Subcutaneous adipose tissue (tissue), 4 donors: ENCODE data around the gene NLRX1. TPM values are rescaled to one million over a fixed set of nuclear protein-coding genes. Genes with fewer than 3 reads are reported as not detected.

Source experiments
- total RNA-seq, 4 donors: library from RNA; depleted of rRNA; stranded (reverse); fragments of >200 nt; gene quantifications; one replicate each; pipeline ENCODE4 v1.1.0, GENCODE V29; 2016
- TF ChIP-seq, protein P1 (sequence below): fragments of 450-650 bp; IDR thresholded peaks from one replicate; pipeline ENCODE4 v1.5.1; 2016; ENCODE audit warnings: low read depth, mild to moderate bottlenecking, control low read depth, antibody characterized with exemption, moderate library complexity

NLRX1 gene, protein sequence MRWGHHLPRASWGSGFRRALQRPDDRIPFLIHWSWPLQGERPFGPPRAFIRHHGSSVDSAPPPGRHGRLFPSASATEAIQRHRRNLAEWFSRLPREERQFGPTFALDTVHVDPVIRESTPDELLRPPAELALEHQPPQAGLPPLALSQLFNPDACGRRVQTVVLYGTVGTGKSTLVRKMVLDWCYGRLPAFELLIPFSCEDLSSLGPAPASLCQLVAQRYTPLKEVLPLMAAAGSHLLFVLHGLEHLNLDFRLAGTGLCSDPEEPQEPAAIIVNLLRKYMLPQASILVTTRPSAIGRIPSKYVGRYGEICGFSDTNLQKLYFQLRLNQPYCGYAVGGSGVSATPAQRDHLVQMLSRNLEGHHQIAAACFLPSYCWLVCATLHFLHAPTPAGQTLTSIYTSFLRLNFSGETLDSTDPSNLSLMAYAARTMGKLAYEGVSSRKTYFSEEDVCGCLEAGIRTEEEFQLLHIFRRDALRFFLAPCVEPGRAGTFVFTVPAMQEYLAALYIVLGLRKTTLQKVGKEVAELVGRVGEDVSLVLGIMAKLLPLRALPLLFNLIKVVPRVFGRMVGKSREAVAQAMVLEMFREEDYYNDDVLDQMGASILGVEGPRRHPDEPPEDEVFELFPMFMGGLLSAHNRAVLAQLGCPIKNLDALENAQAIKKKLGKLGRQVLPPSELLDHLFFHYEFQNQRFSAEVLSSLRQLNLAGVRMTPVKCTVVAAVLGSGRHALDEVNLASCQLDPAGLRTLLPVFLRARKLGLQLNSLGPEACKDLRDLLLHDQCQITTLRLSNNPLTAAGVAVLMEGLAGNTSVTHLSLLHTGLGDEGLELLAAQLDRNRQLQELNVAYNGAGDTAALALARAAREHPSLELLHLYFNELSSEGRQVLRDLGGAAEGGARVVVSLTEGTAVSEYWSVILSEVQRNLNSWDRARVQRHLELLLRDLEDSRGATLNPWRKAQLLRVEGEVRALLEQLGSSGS
- total RNA-seq = 10 to 100 TPM; 10.9 to 27.3 (median 14.2) TPM

DNA sequence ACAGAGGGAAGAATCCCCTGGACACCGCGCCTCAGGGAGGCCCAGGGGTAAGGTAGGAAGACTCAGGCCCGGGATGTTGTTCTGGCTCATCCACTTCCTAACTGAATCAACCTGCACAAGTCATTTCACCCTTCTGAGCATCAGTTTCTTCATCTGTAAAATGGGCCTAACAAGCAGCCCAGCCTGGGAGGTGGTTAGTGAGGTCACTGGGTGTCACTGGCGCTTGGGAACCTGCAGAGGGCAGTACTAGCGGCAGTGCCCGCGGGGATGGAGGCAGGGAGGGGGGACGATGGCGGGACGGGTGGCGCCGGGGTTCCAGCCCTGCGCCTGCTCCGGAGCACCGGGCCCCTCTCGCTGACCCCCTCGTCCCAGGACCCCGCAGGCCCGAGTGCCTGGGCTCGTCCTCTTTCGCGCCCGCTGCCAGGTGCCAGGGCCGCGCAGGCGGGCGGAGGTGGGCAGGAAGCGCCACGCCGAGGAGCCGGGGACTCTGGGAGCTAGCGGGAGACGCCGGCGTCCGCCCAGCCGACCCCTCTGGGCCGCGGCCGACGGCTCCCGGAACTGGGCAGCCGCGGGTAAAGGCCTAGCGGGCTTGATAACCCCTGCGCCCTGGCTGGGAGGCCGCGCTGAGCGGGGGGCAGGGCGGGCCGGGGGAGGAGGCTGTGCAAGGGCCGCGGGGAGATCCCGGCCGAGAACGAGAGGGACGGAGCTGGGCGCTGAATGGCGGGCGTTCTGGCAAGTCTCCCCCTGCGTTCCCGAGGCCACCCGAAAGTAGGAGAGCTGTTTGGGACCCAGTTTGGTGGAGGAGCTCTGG is at the start of gene NLRX1:
Gene NLRX1 (plus strand): TSS at position 255 of the 811 bp plus-strand sequence. CDS start 2,679 bp downstream, outside the sequence.
- TF ChIP-seq, protein P1, sequence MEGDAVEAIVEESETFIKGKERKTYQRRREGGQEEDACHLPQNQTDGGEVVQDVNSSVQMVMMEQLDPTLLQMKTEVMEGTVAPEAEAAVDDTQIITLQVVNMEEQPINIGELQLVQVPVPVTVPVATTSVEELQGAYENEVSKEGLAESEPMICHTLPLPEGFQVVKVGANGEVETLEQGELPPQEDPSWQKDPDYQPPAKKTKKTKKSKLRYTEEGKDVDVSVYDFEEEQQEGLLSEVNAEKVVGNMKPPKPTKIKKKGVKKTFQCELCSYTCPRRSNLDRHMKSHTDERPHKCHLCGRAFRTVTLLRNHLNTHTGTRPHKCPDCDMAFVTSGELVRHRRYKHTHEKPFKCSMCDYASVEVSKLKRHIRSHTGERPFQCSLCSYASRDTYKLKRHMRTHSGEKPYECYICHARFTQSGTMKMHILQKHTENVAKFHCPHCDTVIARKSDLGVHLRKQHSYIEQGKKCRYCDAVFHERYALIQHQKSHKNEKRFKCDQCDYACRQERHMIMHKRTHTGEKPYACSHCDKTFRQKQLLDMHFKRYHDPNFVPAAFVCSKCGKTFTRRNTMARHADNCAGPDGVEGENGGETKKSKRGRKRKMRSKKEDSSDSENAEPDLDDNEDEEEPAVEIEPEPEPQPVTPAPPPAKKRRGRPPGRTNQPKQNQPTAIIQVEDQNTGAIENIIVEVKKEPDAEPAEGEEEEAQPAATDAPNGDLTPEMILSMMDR = no peak

DNA sequence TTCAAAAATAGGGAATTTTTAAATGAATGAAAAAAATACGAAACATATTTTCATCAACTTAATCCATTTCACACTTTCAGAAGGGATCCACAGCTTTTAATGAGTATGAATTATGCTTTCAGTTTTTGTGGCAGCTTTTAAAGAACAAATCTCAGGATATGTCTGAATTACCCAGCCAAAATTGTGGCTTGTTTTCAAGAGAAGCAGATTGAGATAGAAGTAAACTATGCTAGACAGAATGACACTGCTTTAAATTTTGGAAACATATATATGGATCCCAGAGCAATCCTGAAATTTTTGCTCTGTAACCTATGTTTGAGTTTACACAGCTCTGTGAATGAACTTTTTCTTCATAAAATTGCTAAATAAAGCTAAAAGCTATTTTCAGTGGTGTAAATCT is 49.6 kb upstream of the NLRX1 start:
- TF ChIP-seq, protein P1 = no peak

DNA sequence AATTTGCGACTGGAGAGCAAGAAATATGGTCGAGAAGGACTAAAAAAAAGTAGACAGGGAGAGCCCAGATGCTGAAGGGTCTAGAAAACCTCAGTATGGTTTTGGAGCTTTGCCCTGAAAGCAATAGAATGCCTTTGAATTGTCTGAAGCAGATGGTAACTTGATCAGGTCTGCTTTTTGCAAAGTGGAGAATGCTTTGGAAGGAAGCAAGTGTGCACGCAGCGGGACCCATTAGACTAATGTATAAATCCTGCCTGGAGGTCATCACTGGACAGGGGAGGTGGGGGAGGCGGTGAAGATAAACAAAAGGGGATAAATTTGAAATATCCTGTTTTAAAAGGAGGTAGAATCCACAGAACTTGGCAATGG is 47.9 kb upstream of the NLRX1 start:
- TF ChIP-seq, protein P1 = no peak

DNA sequence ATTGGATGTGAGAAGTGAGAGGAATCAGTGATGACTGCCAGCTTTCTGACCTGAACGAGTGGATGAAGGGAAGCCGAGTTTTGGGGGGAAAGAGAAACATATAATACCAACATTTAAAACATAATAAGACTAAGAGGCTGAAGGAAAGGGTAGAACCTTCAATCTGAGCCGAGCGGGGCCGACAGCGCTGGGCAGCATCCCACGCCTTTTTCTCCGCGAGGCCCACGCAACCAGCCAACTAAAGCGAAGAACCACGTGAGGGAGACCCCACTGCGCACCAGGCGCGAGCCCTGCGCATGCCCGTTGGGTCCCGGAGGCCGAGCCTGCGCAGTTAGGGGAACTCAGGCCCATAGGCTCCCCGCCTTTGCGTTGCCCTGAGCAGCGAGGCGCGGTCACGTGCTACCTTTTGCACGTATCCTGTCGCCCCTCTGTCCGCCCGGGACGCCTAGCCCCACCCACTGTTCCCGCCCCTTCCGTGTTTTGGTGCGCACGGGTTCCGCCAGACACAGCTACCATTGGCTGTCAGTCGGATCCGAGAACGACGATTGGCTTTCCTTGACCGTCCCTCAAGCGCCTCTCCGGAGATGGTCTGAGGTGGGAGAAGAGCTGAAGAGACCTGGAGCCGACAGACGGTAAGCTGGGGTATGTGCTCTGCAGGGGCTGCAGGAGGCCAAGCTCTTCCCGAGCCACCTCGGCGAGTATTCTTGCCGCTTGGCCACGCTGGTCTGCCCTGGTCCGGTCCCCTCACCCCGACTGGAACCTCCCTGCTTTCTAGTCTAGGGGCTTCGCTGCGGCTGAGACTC is 47.3 kb upstream of the NLRX1 start, which contains the start of gene HINFP:
Gene HINFP (plus strand): TSS at position 573 of the 803 bp plus-strand sequence. CDS start 5,365 bp downstream, outside the sequence.
- TF ChIP-seq, protein P1 = no peak

DNA sequence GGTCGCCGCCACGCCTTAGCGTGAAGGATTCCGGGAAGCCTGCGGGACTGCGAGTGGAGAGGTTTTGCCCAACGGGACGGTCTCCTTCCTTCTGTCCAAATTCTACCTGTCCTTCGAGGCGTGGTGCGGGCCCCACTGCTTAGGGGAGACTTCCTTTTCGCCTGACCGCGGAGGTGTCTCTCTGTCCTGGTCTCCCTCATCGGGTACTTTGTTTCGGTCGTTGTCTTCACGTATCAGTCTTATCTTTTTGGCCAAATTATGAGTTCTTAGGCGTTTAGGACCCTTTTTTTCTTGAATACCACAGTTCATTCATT is 46.8 kb upstream of the NLRX1 start:
- TF ChIP-seq, protein P1 = no peak

DNA sequence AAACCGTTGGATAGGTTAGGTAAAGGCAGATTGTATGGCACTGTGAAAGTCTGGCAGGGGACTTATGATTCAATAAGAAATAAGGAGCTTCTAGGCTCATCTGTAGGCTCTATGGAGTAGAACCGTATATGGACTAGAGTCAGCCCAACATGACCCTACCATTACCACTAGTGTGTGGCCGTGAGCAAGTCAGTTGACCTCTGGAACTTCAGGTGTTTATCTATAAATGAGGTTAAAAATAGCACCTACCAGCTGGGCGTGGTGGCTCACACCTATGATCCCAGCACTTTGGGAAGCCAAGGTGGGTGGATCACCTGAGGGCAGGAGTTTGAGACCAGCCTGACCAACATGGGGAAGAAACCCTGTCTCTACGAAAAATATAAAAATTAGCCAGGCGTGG is 42.7 kb upstream of the NLRX1 start:
- TF ChIP-seq, protein P1 = no peak
